Mammary epithelial cell (primary cell): Measurements from ENCODE around the gene KMT2B.

ENCODE experiments used
- EZH2 ChIP-seq: IDR thresholded peaks from 2 replicates; pipeline ENCODE4 v1.6.1; 2012; ENCODE audit warnings: low read length, inconsistent platforms, borderline replicate concordance
- TF ChIP-seq, protein P1 (sequence below), 2 donors: IDR thresholded peaks in 1 of 2; conservative IDR thresholded peaks in 1 of 2; 2 replicates each; pipeline ENCODE4 v1.5.1; 2011 to 2012; ENCODE audit warnings: inconsistent platforms in 2 of 2, low read length in 2 of 2, mild to moderate bottlenecking in 2 of 2, control low read depth in 1 of 2, low read depth in 1 of 2; ENCODE audit not compliant: insufficient read depth in 1 of 2; ENCODE audit errors: extremely low read depth in 1 of 2

DNA sequence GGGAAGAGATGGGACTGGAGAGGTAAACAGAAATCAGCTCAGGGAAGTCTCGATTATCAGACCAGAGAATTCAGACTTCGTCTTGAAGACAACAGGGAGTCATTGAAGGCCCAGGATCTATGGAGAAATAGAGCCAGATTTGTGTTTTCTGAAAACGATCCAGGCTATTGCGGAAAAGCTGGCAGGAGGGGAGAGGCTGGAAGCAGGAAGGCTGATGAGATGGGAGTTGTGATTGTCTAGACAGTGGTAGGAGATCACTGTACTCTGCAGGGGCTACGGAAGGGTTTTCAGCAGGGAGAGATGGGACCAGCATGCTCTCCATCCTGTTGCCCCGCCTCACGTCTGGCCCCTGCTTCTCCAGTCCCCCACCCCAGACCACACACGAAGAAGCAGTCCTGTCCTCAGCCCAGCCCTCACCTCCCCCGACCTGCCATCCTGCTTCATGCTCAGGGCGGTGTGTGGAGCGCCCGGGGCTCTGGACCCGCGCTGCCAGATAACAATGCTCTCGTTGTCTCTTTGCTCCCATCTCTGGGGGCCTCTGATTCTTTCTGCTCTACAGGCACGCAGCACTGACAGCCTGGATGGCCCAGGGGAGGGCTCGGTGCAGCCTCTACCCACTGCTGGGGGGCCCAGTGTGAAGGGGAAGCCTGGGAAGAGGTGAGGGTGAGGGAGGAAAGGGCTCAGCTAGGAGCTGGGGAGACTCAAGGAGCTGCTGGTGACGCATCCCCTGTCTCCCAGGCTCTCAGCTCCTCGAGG, 59.5 kb downstream of the KMT2B start:
- TF ChIP-seq EZH2: no peak
- TF ChIP-seq, protein P1, sequence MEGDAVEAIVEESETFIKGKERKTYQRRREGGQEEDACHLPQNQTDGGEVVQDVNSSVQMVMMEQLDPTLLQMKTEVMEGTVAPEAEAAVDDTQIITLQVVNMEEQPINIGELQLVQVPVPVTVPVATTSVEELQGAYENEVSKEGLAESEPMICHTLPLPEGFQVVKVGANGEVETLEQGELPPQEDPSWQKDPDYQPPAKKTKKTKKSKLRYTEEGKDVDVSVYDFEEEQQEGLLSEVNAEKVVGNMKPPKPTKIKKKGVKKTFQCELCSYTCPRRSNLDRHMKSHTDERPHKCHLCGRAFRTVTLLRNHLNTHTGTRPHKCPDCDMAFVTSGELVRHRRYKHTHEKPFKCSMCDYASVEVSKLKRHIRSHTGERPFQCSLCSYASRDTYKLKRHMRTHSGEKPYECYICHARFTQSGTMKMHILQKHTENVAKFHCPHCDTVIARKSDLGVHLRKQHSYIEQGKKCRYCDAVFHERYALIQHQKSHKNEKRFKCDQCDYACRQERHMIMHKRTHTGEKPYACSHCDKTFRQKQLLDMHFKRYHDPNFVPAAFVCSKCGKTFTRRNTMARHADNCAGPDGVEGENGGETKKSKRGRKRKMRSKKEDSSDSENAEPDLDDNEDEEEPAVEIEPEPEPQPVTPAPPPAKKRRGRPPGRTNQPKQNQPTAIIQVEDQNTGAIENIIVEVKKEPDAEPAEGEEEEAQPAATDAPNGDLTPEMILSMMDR (conservative IDR thresholded peaks at IDR 0.05 in 1 of 2, IDR thresholded peaks at IDR 0.05 in 1 of 2; ENCODE audit: extremely low read depth in 1 of 2, insufficient read depth in 1 of 2, low read depth in 1 of 2, low read length in 2 of 2): no peak
